Fibroblast of lung (primary cell): ENCODE measurements around the gene IL21R.

Experiments used
- CTCF ChIP-seq, 2 donors: IDR thresholded peaks in 1 of 2; conservative IDR thresholded peaks in 1 of 2; 1 replicate in 1 of 2; 2 replicates in 1 of 2; pipeline ENCODE4 v1.5.1; 2011 to 2012; ENCODE audit warnings: low read length in 2 of 2, control low read depth in 1 of 2, inconsistent platforms in 1 of 2, low read depth in 1 of 2, mild to moderate bottlenecking in 1 of 2
- EZH2 ChIP-seq: IDR thresholded peaks from 2 replicates; pipeline ENCODE4 v1.5.1; 2012; ENCODE audit warnings: low read length, control low read depth, mild to moderate bottlenecking; ENCODE audit errors: missing control alignments

GRCh38 chr16:27363797-27364196 is 38.2 kb upstream of the IL21R start:
- TF ChIP-seq CTCF (conservative IDR thresholded peaks at IDR 0.05 in 1 of 2, IDR thresholded peaks at IDR 0.05 in 1 of 2; ENCODE audit: low read depth in 1 of 2, low read length in 2 of 2) = no peak
- no peak for TF ChIP-seq EZH2
